Measurements from ENCODE around the gene TRIM67.

The TRIM67 gene

GRCh38 chr1:231178970-231179369, 17.1 kb downstream of the TRIM67 start:
- no peak overlapping the region for H3K4me3 ChIP-seq (ENCODE audit: low read depth, low read length)
- H3K4me1 ChIP-seq = peaks cover 3% of the 10 kb centered on the region; the same call in 1 of the 2 replicates
- no peaks in the 10 kb centered on the region for H3K9me3 ChIP-seq
- no peaks in the 10 kb centered on the region for H3K27me3 ChIP-seq
- no peaks in the 10 kb centered on the region for H3K36me3 ChIP-seq
- no peak for TF ChIP-seq CTCF (IDR thresholded peaks at IDR 0.05; ENCODE audit: low read depth, low read length)
- DNase-seq = no peak

GRCh38 chr1:231180034-231180433, 18.2 kb downstream of the TRIM67 start:
- Histone ChIP-seq H3K36me3 (no peaks in the 10 kb centered on the region), H3K27me3 (no peaks in the 10 kb centered on the region), H3K4me3 (ENCODE audit: low read depth, low read length) (no peak overlapping the region), H3K4me1 (peaks cover 3% of the 10 kb centered on the region; the same call in 1 of the 2 replicates), H3K9me3 (no peaks in the 10 kb centered on the region)
- TF ChIP-seq CTCF (IDR thresholded peaks at IDR 0.05; ENCODE audit: low read depth, low read length) = no peak
- no peak for DNase-seq

GRCh38 chr1:231181271-231181670, 19.4 kb downstream of the TRIM67 start:
- Histone ChIP-seq H3K4me1 (no peaks in the 10 kb centered on the region; the same call in 1 of the 2 replicates), H3K9me3 (no peaks in the 10 kb centered on the region), H3K4me3 (ENCODE audit: low read depth, low read length) (no peak overlapping the region), H3K27me3 (no peaks in the 10 kb centered on the region), H3K36me3 (no peaks in the 10 kb centered on the region)
- DNase-seq = no peak
- no peak for TF ChIP-seq CTCF (IDR thresholded peaks at IDR 0.05; ENCODE audit: low read depth, low read length)

- no peak overlapping the region for H3K4me3 ChIP-seq (ENCODE audit: low read depth, low read length)
- H3K36me3 ChIP-seq = no peaks in the 10 kb centered on the region
- no peak for TF ChIP-seq CTCF (IDR thresholded peaks at IDR 0.05; ENCODE audit: low read depth, low read length)
- no peak for DNase-seq
- H3K4me1 ChIP-seq = no peaks in the 10 kb centered on the region
- H3K9me3 ChIP-seq = no peaks in the 10 kb centered on the region
- no peaks in the 10 kb centered on the region for H3K27me3 ChIP-seq
Measured at GRCh38 chr1:231182317-231182716, 20.5 kb downstream of the TRIM67 start.

GRCh38 chr1:231183639-231184590, 22.1 kb downstream of the TRIM67 start:
- no peak for TF ChIP-seq CTCF (IDR thresholded peaks at IDR 0.05; ENCODE audit: low read depth, low read length)
- no peaks in the 10 kb centered on the region for H3K27me3 ChIP-seq
- H3K4me1 ChIP-seq = no peaks in the 10 kb centered on the region
- H3K36me3 ChIP-seq = no peaks in the 10 kb centered on the region
- no peaks in the 10 kb centered on the region for H3K9me3 ChIP-seq
- no peak for DNase-seq
- no peak overlapping the region for H3K4me3 ChIP-seq (ENCODE audit: low read depth, low read length)

GRCh38 chr1:231184891-231185290, 23.0 kb downstream of the TRIM67 start:
- Histone ChIP-seq H3K4me1 (no peaks in the 10 kb centered on the region), H3K36me3 (no peaks in the 10 kb centered on the region), H3K9me3 (no peaks in the 10 kb centered on the region), H3K4me3 (ENCODE audit: low read depth, low read length) (no peak overlapping the region), H3K27me3 (no peaks in the 10 kb centered on the region)
- TF ChIP-seq CTCF (IDR thresholded peaks at IDR 0.05; ENCODE audit: low read depth, low read length) = no peak
- DNase-seq = no peak

All from BE2C (cell line).